H1 (cell line): ENCODE measurements around the gene ACTR1B. TPM values are rescaled to one million over a fixed set of nuclear protein-coding genes. Genes with fewer than 3 reads are reported as not detected.

Source experiments
- BRCA1 ChIP-seq: IDR thresholded peaks from 2 replicates; pipeline ENCODE4 v1.6.1; 2012; ENCODE audit warnings: low read depth, low read length, improper control_type of control experiment
- HDAC6 ChIP-seq: IDR thresholded peaks from one replicate; pipeline ENCODE4 v1.7.1; 2012; ENCODE audit warnings: low read depth, mild to moderate bottlenecking, inconsistent platforms, low read length, moderate library complexity
- KDM4A ChIP-seq: IDR thresholded peaks from one replicate; pipeline ENCODE4 v1.7.1; 2012; ENCODE audit warnings: low read depth, mild to moderate bottlenecking, moderate library complexity, low read length, inconsistent platforms; ENCODE audit not compliant: severe bottlenecking
- MAFK ChIP-seq: IDR thresholded peaks from 2 replicates; pipeline ENCODE4 v1.6.1; 2012; ENCODE audit warnings: low read depth, mild to moderate bottlenecking, improper control_type of control experiment, low read length
- RXRA ChIP-seq: IDR thresholded peaks from 2 replicates; pipeline ENCODE4 v1.6.1; 2011; ENCODE audit warnings: low read depth, mild to moderate bottlenecking, low read length, moderate library complexity; ENCODE audit not compliant: insufficient read depth
- polyA plus RNA-seq, 7 experiments: library from polyadenylated mRNA; depleted of rRNA in 3 of 7; stranded (reverse) in 5 of 7; unstranded in 2 of 7; fragments of >200 nt in 5 of 7; fragments of 200-250 nt in 2 of 7; gene quantifications; 1 replicate in 5 of 7; 2 replicates in 1 of 7; 4 replicates in 1 of 7; pipeline versions ENCODE4 v1.2.1 to v1.2.3, GENCODE V29; 2011 to 2013; ENCODE audit warnings: missing spikeins in 2 of 7, mixed read lengths in 2 of 7
- total RNA-seq: library from RNA; stranded (reverse); fragmentation: NEBNext Ultra II Directional; extraction: Animal tissue kit (Norgen Biotek cat#: 25700); gene quantifications from 2 replicates; pipeline ENCODE4 v1.2.1, GENCODE V29; 2021

The ACTR1B gene
- total and polyA plus RNA-seq, 2 of the 8 experiments (the other 6 are each of a cell fraction or from before 2014, with no cell fraction given), result 40.7 to 56.0 TPM

GRCh38 chr2:97669448-97669847 lies 5.6 kb upstream of the ACTR1B start, which contains the start of gene C2orf92 (continued):
- no peak for TF ChIP-seq MAFK
- TF ChIP-seq BRCA1, result no peak
- TF ChIP-seq RXRA, result no peak
- no peak for TF ChIP-seq HDAC6
- no peak for TF ChIP-seq KDM4A
- TF ChIP-seq, all 59 proteins: peak for 0
